GM12801 (cell line): ENCODE data around the gene SPPL2A.

Experiments used
- CTCF ChIP-seq: IDR thresholded peaks from one replicate; pipeline ENCODE4 v1.5.1; 2011; ENCODE audit warnings: control low read depth; ENCODE audit not compliant: insufficient read length; ENCODE audit errors: extremely low read depth

The SPPL2A gene

DNA sequence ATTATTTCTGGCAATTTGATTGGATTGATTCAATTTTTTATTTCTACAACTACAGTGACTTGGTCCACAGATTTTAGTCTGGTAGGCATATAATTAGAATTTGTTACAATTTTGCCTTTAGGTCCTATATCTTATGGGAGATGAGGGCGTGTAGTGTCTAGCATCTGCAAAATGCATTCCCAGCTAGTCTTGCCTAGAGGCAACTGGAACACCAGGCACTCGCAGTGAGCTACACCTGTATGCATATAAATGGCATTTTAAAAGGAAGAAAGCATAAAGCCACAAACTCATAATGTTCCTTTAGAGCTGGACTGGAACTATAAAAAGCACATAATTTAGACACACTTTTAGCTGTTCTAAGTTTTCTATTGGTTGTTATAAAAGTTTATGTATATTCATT is 17.9 kb upstream of the SPPL2A start:
- no peak for TF ChIP-seq CTCF

DNA sequence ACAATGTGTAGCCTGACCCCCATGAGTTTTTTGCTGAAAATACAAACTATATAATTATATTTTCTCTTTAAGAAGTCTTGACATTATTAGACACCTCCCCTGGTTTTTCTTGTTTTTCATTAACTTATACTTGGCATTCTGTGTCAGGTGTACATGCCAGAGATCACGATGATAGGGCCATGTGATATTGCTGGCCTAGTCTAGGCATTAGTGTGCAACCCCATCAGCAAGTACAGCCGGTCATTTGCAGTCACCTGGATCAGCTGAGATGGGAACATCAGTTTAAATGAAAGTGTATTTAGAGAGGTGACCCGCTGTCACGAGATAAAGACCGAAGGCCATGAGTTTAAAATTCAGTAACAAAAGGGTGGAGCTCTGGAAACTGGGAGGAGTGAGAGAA is 12.6 kb upstream of the SPPL2A start:
- no peak for TF ChIP-seq CTCF

- no peak for TF ChIP-seq CTCF
Measured at GRCh38 chr15:50777042-50777441, 11.5 kb upstream of the SPPL2A start.

DNA sequence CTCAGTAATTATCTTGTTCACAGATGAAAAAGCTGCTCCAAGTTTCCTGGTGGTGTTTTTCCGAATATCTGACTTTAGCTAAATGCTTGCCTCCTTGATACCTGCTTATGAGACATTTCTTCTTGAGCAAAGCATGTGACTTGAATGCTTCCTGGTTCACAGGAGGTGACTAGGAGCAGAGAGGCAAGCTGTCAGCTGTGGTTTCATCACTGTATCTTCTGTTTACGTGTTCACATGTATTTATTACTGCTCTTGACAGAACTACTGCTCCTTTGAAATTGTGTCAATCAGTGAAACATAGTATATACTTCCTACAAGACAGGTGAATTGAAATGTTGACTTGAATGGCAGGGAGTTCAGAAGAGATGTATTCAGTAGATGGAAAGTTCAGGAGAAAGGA is 8.9 kb upstream of the SPPL2A start:
- TF ChIP-seq CTCF = no peak

DNA sequence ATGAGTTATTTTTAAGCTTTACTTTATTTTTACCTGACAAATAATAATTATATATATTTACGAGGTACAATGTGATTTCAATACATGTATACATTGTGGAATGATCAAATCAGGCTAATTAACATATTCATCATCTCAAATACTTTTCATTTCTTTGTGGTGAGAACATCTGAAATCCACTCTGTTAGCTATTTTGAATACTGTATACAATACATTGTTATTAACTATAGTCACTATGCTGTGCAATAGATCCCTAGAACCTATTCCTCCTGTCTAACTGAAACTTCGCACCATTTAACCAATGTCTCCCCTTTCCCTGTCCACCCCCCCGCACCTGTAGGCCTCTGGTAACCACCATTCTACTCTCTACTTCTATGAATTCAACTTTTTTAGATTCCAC is 7.9 kb upstream of the SPPL2A start:
- no peak for TF ChIP-seq CTCF

- TF ChIP-seq CTCF = no peak
Measured at GRCh38 chr15:50767332-50767861, 1.9 kb upstream of the SPPL2A start.

DNA sequence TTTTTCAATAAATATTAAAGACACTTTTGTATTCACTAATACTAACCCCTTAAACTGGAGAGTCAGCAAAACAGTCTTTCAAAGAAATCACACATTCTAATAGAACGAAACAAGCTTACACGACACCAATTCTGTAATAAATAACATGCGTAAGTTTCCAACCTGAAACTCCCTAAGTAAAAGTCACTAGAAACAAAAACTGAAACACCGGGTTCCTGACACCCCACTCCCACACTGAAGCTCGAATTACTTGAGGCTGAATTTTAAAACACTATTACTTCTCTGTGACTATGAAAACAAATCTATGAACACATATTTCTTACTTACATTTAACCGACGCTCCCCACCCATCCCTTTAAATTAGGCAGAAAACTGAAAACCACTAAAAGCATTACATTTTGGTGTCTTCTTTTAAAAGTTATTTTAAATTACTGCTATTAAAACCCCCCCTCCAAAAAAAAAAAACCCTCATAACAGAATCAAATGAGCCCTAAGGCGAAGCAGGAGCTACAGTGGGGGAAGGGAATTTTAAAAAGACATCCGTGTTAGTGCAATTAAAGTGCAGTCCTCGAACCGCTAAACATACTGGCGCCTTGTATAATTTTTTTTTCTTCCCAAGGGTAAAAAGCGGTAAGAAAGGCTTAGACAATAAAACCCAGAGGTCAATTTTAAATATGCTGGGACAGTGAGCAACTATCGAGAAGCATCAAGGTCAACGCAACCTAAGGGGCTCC is 878 bp downstream of the SPPL2A start:
- TF ChIP-seq CTCF = no peak
